HG03565 (cell line): ENCODE measurements around the gene SPCS2.

Experiments
- ATAC-seq: cut with Tn5 transposase; IDR thresholded peaks from one replicate; pipeline ENCODE4 v1.9.1; 2021; ENCODE audit warnings: mild to moderate bottlenecking, moderate library complexity; ENCODE audit not compliant: unreplicated experiment

The SPCS2 gene

GRCh38 chr11:74948898-74949752, at the start of gene SPCS2, which contains the start of gene XRRA1:
SPCS2 (plus strand) TSS chr11:74949266; CDS start chr11:74949286, 20 bp downstream.
XRRA1 (minus strand) TSS chr11:74949091; CDS start chr11:74940878, 8,213 bp downstream.
- peak; percentile 92 for ATAC-seq

DNA sequence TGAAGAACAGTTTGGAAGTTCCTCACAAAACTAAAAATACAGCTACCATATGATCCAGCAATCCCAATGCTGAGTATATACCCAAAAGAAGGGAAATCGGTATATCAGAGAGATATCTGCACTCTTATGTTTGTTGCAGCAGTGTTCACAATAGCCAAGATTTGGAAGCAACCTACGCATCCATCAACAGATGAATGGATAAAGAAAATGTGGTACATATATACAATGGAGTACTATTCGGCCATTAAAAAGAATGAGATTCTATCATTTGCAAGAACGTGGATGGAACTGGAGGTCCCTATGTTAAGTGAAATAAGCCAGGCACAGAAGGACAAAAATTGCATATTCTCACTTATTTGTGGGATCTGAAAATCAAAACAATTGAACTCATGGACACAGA, 46.7 kb upstream of the SPCS2 start:
- ATAC-seq: no peak

DNA sequence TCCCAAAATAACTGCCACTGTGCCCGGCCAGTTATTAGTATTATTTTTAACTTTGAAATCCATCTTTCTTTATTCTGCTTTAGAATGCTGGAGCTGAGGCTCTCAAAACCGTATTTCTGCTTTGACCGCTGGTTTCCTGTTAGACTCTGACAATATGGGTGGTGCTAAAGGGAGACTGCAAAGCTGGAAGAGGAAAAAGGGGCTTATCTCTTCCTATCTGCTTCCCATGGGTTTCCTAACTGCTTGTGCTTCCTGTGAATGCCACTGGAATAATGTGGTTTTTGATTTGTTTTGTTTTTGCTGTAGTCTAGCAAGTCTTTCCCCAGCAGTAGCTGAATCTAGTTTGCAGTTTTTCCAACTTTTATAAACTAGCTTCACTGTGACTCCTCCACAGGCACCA, 43.7 kb upstream of the SPCS2 start:
- ATAC-seq: no peak

- ATAC-seq: peak; percentile 48
Observed at GRCh38 chr11:74909385-74909784, 39.7 kb upstream of the SPCS2 start.

GRCh38 chr11:74909812-74910211, 39.3 kb upstream of the SPCS2 start:
- no peak for ATAC-seq

DNA sequence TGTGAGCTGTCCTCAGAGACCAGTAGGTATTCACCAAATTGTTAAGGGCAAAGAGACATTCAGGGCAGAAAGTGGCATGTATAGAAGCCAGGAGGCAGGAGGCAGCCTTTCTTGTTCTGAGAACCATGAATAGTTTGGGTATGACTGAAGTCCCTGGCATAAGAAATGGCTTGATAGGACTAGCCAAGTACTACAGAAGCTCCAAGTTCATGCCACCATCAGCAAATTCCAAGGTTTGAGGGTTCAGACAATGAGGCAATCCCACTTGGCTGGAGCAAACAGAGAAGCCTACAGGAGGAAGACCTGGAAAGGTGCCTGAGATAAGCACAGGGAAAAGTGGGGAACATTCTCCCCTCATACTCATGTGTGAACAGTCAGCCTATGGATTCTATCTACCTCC, 25.9 kb upstream of the SPCS2 start:
- ATAC-seq: no peak

- ATAC-seq: no peak
Observed at GRCh38 chr11:74925281-74925680, 23.8 kb upstream of the SPCS2 start.

DNA sequence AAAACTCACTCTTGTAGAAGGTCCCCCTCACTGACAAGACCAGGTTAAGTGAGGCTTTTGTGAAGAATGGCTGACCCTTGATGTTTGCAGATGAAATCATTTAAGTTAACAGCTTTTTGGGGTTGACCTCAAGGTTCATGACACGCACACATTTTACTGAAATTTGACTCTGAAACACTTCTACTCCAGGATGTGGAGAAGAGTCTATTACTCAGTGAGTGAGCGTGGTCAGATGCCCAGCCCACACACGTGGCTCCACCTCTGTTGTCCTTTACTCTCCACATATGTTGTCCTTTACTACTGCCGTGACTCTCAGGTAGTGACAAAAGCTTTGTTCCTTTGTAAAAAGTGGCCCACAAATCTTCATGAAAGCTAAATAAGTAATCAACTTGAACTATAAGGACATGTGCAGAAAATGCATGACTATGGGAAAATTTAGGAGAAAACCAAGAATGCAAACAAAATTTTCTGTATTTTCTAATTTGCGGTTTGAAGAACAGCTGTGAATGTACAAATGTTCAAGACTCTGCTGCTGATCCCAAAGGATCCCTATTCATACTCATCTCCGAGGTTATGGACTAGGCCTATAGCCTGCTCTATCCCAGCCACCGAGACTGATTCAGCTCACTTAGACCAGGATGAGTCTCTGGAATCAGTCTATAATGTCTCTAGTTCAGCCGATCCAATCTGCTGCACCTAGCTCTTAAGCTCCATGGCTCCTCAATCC, 22.6 kb upstream of the SPCS2 start:
- ATAC-seq: no peak

DNA sequence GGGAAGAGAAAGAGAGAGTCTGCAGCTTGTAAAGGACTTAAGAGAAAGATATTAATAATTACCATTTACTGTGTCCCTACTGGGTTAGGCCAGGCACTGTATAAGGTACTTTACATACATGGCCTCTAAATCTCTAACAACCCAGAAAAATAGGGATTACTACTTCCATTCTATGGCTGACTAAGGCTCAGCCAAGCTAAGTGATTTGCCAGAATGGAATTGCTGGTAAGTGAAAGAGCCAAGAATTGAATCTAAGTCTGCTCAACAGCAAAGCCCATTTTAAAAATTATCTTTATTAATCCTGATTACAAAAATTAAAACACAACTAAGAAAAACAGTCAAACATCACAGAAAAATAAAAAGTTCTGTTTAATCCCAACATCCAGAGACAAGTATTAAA, 21.6 kb upstream of the SPCS2 start:
- ATAC-seq: no peak

DNA sequence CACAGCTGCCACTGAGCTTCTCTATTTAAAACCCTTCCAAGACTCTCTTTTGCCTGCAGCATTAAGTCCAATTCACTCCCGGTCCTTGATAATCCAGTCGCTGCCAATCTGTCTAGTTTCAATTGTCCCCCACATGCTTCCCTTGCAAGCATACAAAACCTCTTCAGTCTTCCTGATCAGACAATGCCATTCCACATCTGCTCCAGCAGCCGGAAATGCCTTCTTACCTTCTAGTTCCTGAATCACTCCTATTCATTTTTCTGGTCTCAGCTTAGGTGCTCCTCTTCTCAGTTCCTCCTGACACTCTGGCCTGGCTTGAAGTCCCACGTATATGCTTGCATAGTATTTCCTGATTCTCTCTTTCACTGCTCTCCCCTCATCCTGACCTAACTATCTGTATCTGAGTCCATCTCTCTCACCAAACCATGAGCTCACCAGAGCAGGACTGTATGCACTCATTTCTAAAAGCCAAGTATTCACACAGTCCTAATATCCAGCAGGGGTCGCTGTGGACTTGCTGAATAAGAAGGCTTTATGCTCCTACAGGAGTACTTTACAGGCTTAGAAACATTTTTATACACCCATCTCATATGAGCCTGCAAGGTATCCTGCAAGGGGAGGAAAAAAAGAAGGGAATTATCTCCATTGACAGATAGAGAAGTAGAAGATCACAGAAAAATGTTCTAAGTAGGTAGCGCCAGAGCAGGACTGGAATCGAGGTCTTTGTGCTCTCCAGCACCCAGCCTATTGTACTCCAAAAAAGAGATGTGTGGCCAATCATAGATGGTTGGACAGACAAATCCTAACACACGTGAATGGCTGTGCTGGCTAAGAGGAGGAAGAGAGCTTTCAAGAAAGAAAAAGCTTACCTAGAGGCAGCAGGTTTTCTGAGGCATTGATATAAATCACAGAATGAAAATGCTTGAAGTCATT, 19.4 kb upstream of the SPCS2 start:
- ATAC-seq: no peak

GRCh38 chr11:74932169-74932568, 16.9 kb upstream of the SPCS2 start:
- ATAC-seq: no peak

DNA sequence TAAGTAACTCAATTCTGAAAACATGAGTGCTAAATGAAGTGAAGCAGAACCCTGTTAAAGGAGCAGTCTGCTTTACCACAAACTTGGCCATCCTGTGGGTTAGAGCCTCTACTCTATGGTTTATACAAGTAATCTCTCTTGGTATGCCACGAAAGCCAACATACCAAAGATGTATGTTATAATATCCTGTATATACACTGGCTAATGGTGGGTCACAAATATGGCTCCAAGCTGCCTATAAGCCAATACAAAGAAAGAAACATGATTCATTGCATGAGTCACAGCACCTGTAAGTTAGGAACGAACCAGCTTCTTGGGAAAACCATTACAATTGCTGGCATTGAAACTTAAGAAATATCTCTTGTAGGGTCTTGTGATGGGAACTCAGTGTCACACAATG, 16.3 kb upstream of the SPCS2 start:
- ATAC-seq: no peak

- ATAC-seq: no peak
Observed at GRCh38 chr11:74933765-74934164, 15.3 kb upstream of the SPCS2 start.

DNA sequence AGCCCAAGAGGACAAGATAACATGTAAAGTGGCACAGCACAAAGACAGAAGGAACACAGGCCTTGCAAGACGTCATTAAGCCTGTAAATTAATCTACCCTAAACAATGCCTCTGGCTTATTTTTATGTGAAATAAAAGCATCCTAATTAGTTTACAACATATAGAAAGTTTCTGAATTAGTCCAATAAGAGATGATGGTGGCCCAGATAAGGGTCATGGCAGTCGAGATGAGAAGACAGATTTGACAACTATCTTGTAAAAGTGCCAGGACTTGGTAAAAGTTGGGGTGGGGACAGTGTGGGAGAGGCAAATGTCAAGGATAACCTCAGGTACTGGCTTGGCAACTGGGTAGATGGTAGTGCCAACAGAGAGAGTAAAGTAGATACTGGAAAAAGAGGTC, 13.8 kb upstream of the SPCS2 start:
- no peak for ATAC-seq

DNA sequence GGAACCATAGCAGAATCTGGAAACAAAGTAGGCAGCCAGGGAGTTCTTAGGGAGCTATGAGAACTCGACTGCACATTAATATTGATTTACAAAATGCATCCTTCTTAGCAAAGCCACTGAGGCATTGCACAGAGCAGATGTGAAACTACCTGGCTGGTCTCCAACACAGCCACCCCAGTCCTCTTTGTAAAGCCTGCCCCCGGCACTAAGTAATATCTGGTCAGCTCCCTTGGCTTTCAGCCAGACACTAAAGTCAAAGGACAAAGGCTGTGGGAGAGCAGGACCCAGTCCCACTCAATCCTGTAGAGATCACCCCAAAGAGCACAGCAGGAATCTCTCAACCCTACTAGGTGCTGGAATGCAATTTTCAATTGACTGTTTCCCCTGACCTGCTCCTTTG, 13.0 kb upstream of the SPCS2 start:
- no peak for ATAC-seq

DNA sequence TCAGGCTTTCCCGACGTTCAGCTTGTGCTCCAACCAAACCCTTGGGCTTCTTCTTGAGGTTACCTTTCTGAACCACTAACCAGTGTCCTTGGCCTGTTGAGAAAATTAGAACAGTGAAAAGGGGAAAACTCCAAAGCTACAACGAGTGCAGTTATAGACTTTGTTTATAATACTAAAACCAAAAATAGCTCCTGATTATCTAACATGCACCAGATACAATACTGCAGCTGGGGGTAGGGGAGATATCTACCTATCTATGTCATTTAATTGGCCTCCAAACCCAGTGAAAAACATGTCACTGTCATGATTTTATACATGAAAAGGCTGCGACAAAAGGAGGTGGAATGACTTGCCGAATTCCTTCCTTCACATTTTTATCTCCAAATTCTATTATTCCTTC, 12.1 kb upstream of the SPCS2 start:
- ATAC-seq: no peak

GRCh38 chr11:74937696-74938475, 11.2 kb upstream of the SPCS2 start:
- ATAC-seq: no peak

GRCh38 chr11:74941492-74941891, 7.6 kb upstream of the SPCS2 start:
- ATAC-seq: no peak

DNA sequence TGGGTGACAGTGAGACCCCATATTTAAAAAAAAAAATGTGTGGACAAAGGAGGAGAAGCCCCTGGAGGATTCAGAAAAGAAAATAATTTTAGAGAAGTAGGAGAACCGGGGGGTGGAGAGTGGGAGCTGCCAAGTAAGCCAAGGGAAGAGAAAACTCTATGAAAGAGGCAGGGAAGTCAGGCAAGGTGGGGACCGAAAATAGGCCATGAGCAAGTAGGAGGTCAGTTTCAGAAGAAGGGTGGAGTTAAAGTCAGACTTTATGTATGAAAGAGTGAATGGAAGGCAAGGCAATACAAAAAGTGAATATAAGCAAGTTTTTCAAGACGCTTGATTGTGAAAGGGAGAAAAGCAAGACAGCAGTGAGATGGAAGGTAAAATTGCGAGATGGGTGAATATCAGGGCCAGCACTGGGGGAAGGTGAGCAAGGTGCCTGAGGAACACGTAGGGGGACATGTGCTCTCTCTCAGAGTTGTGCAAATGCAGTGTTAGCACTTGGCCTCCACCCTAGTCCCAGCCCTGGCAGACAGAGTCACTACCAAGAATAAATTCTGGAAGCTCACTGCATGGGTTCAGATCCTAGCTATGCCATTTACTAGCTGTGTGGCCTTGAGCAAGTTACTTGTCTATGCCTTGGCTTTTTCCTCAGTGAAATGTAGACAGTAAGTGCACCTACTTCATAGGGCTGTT, 6.8 kb upstream of the SPCS2 start:
- ATAC-seq: no peak

- ATAC-seq: peak; percentile 1
Observed at GRCh38 chr11:74948546-74948897, 544 bp upstream of the SPCS2 start.
